ENCODE measurements around the gene CHRNA10. TPM values are rescaled to one million over a fixed set of nuclear protein-coding genes. Genes with fewer than 3 reads are reported as not detected.

CHRNA10 gene
- total RNA-seq, 1 donor from 2014 or later: not detected

- intact Hi-C loops (cut with DNase I): no loop called here
- no peak for TF ChIP-seq CTCF (IDR thresholded peaks at IDR 0.05)
- H3K4me3 ChIP-seq: no peak overlapping the region
- H3K9me3 ChIP-seq: no peaks in the 10 kb centered on the region
- H3K4me1 ChIP-seq: peaks cover 0 to 2% of the 10 kb centered on the region in 2 donors
- H3K36me3 ChIP-seq: no peaks in the 10 kb centered on the region
- peak in 1 of 2 donors; percentile 50 for DNase-seq (ENCODE audit: low spot score in 2 of 2)
- no peak overlapping the region for H3K27ac ChIP-seq
- no peaks in the 10 kb centered on the region for H3K27me3 ChIP-seq
Observed at GRCh38 chr11:3637201-3637600, 34.0 kb downstream of the CHRNA10 start.

GRCh38 chr11:3635641-3636375 lies 35.4 kb downstream of the CHRNA10 start:
- H3K36me3 ChIP-seq: no peaks in the 10 kb centered on the region
- TF ChIP-seq CTCF (IDR thresholded peaks at IDR 0.05): no peak
- H3K4me3 ChIP-seq: no peak overlapping the region
- intact Hi-C loops (cut with DNase I): no loop called here
- no peaks in the 10 kb centered on the region for H3K4me1 ChIP-seq
- peak in 1 of 2 donors; percentile 56 for DNase-seq (ENCODE audit: low spot score in 2 of 2)
- H3K27me3 ChIP-seq: no peaks in the 10 kb centered on the region
- no peaks in the 10 kb centered on the region for H3K9me3 ChIP-seq
- H3K27ac ChIP-seq: no peak overlapping the region

GRCh38 chr11:3632070-3632660 lies 39.0 kb downstream of the CHRNA10 start:
- H3K27me3 ChIP-seq: no peaks in the 10 kb centered on the region
- no peak overlapping the region for H3K4me3 ChIP-seq
- TF ChIP-seq CTCF (IDR thresholded peaks at IDR 0.05): no peak
- H3K27ac ChIP-seq: no peak overlapping the region
- intact Hi-C loops (cut with DNase I): no loop called here
- no peaks in the 10 kb centered on the region for H3K4me1 ChIP-seq
- no peaks in the 10 kb centered on the region for H3K9me3 ChIP-seq
- DNase-seq (ENCODE audit: low spot score in 2 of 2): no peak
- no peaks in the 10 kb centered on the region for H3K36me3 ChIP-seq

GRCh38 chr11:3631331-3631730 lies 39.9 kb downstream of the CHRNA10 start:
- Histone ChIP-seq H3K36me3 (no peaks in the 10 kb centered on the region), H3K9me3 (no peaks in the 10 kb centered on the region), H3K4me3 (no peak overlapping the region), H3K27me3 (no peaks in the 10 kb centered on the region), H3K27ac (no peak overlapping the region), H3K4me1 (no peaks in the 10 kb centered on the region)
- intact Hi-C loops (cut with DNase I): no loop called here
- TF ChIP-seq CTCF (IDR thresholded peaks at IDR 0.05): no peak
- no peak for DNase-seq (ENCODE audit: low spot score in 2 of 2)

GRCh38 chr11:3627291-3627690 lies 43.9 kb downstream of the CHRNA10 start:
- H3K9me3 ChIP-seq: no peaks in the 10 kb centered on the region
- H3K4me1 ChIP-seq: no peaks in the 10 kb centered on the region
- no peak for TF ChIP-seq CTCF (IDR thresholded peaks at IDR 0.05)
- intact Hi-C loops (cut with DNase I): no loop called here
- no peak overlapping the region for H3K27ac ChIP-seq
- no peak for DNase-seq (ENCODE audit: low spot score in 2 of 2)
- H3K36me3 ChIP-seq: no peaks in the 10 kb centered on the region
- no peak overlapping the region for H3K4me3 ChIP-seq
- no peaks in the 10 kb centered on the region for H3K27me3 ChIP-seq

Data from ascending aorta (tissue), 2 donors.